Naive thymus-derived CD8-positive, alpha-beta T cell (primary cell): Measurements from ENCODE around the gene ZMIZ1. TPM values are rescaled to one million over a fixed set of nuclear protein-coding genes. Genes with fewer than 3 reads are reported as not detected.

Experiments
- ATAC-seq, 2 donors: fragments of 150-1000 bp; cut with Tn5 transposase in 1 of 2; sonication (Bioruptor Pico), chemical (Tn5 transposase) in 1 of 2; 1 replicate in 1 of 2; 2 replicates in 1 of 2; pipeline ENCODE4 v1.10.0; 2021; ENCODE audit warnings: mild to moderate bottlenecking in 2 of 2, moderate library complexity in 2 of 2
- POLR2A ChIA-PET: fragments of 350-600 bp; sonication (Branson Sonifier 250); formaldehyde crosslinking; loops from one replicate; lab custom pipeline; 2021; ENCODE audit warnings: antibody characterized with exemption; lab: Charles Lee
- DNase-seq, 10 donors: peaks; one replicate each; pipeline versions ENCODE4 v3.0.0 to v3.0.0-alpha.2; 2020 to 2022
- H3K27ac Mint-ChIP-seq, 10 donors: one replicate each; pipeline ENCODE4 v1.8.0; 2020 to 2022; ENCODE audit warnings: mild to moderate bottlenecking in 10 of 10, mixed read lengths in 10 of 10, moderate library complexity in 4 of 10, inconsistent platforms in 1 of 10
- H3K27me3 Mint-ChIP-seq, 5 donors: one replicate each; pipeline ENCODE4 v1.8.0; 2021 to 2022; ENCODE audit warnings: mixed read lengths in 5 of 5
- H3K36me3 Mint-ChIP-seq, 3 donors: one replicate each; pipeline ENCODE4 v1.8.0; 2020 to 2022; ENCODE audit warnings: mixed read lengths in 3 of 3, mild to moderate bottlenecking in 2 of 3, inconsistent platforms in 1 of 3
- H3K4me1 Mint-ChIP-seq, 4 donors: one replicate each; pipeline ENCODE4 v1.8.0; 2021 to 2022; ENCODE audit warnings: mixed read lengths in 4 of 4
- H3K4me3 Mint-ChIP-seq, 10 donors: one replicate each; pipeline ENCODE4 v1.8.0; 2020 to 2022; ENCODE audit warnings: mild to moderate bottlenecking in 10 of 10, mixed read lengths in 10 of 10, moderate library complexity in 6 of 10, inconsistent platforms in 1 of 10
- H3K9me3 Mint-ChIP-seq, 9 donors: one replicate each; pipeline ENCODE4 v1.8.0; 2020 to 2022; ENCODE audit warnings: mixed read lengths in 9 of 9, mild to moderate bottlenecking in 3 of 9, inconsistent platforms in 1 of 9, moderate library complexity in 1 of 9
- polyA plus RNA-seq, 3 donors: library from polyadenylated mRNA; unstranded; fragments of 300-500 nt; fragmentation: Illumina TruSeq; gene quantifications; one replicate each; pipeline ENCODE4 v1.2.3, GENCODE V29; 2021
- total RNA-seq, 8 experiments: library from RNA in 2 of 8; stranded (reverse) in 2 of 8; gene quantifications; one replicate each; pipeline ENCODE4 v1.2.3 and lab custom pipeline; 2021 to 2026

The ZMIZ1 gene
- total and polyA plus RNA-seq, 5 experiments from 2014 or later: 1.4 to 11.6 (median 2.7) TPM

- DNase-seq (no peak), ATAC-seq (no peak)
- Mint-ChIP-seq H3K27me3 (no peaks in the 10 kb centered on the region), H3K36me3 (peaks cover 0 to 2% (median 2%) of the 10 kb centered on the region in 3 donors), H3K4me3 (no peak overlapping the region), H3K4me1 (peaks cover 26 to 49% (median 35%) of the 10 kb centered on the region in 4 donors), H3K9me3 (no peaks in the 10 kb centered on the region), H3K27ac (peak overlapping the region in 1 of 10 donors; percentile 50)
- POLR2A ChIA-PET: no interaction called here
Observed at GRCh38 chr10:79127151-79127961, 58.6 kb downstream of the ZMIZ1 start.

DNA sequence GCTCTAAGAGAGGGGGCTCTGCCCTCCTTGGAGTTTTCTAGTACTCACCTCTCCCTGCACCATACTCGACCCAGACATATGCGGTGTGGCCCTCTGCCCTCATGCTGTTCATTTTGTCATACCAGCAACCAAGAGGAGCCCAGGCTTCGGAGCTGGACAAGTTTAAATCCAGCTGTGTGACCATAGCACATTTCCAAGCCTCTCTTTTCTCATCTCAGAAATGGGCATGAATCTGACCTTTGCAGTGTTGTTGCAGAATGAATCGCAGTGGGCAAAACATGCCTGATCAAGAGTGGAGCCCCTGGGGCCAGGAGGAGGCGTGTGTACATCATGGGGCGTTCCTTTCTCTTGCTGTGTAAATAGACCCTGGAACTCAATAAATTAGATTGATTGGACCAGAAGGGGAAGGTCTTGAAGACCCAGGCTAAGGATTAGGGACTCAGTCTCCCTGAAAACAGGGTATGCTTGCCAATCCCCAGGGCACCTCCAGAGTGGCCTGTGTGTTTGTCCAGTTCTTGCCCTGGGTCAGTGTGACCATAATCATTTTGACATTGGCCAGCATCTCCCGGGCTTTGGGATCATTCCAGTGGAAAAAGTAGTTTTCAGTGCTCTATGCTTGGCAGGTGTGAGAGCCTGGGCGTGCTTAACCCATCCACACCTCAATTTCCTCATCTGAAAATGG lies 59.6 kb downstream of the ZMIZ1 start:
- Mint-ChIP-seq H3K9me3 (no peaks in the 10 kb centered on the region), H3K36me3 (peaks cover 0 to 2% (median 2%) of the 10 kb centered on the region in 3 donors), H3K4me1 (peaks cover 24 to 55% (median 41%) of the 10 kb centered on the region in 4 donors), H3K27ac (peak overlapping the region in 9 of 10 donors; percentile 31 to 77 (median 43)), H3K4me3 (no peak overlapping the region), H3K27me3 (no peaks in the 10 kb centered on the region)
- DNase-seq (no peak), ATAC-seq (no peak)
- POLR2A ChIA-PET: no interaction called here

DNA sequence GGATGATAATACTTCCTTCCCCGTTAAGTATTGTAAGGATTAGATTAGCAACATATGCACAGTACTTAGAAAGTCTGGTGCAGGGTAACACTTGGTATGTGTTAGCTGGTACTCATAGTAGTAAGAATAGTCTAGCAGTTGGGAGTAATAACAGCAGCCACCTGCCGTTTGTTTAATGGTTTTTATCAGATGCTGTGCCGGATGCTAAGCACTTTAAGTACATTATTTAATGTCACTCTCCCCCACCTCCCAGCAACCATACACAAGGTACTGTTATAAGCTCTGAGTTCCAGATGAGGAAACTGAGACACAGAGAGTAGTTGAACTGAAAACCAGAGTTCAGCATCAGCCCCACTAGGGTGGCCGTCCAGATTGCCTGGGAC lies 60.1 kb downstream of the ZMIZ1 start:
- POLR2A ChIA-PET: no interaction called here
- Mint-ChIP-seq H3K27ac (peak overlapping the region in 6 of 10 donors; percentile 22 to 71 (median 49)), H3K9me3 (no peaks in the 10 kb centered on the region), H3K36me3 (peaks cover 0 to 2% (median 2%) of the 10 kb centered on the region in 3 donors), H3K27me3 (no peaks in the 10 kb centered on the region), H3K4me1 (peaks cover 25 to 59% (median 42%) of the 10 kb centered on the region in 4 donors), H3K4me3 (no peak overlapping the region)
- ATAC-seq (no peak), DNase-seq (no peak)

DNA sequence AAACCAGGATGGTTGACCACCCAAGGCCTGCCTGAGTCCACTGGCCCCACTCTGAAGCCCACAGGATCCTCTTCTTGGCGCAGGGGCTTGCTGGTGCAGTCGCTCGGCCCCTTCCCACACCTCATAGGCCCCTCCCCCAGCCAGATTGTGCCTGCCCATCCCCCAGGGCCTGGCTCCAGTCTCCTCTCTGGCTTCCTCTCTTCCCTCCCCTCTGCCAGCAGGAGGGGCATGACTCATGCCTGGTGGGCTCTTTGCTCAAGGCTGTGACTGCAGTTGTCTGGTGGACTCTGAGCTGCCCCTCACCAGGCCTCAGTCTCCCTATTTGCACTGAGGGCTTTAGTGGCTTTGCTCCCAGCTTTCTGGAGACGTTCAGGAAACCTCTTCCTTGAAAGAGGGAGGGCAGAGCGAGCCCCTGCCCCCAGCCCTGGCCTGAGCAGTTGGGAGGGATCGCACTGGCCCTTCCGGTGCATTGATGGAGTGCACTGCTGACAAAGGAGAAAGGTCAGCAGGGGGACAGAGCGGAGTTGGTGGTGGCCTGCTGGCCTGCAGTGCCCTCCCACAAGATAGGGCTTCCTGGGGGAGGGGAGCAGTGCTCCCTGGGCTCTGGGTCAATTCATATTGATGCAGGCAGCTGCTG lies 60.7 kb downstream of the ZMIZ1 start:
- ATAC-seq (no peak), DNase-seq (no peak)
- Mint-ChIP-seq H3K36me3 (peaks cover 0 to 2% (median 2%) of the 10 kb centered on the region in 3 donors), H3K27me3 (no peaks in the 10 kb centered on the region), H3K27ac (peak overlapping the region in 6 of 10 donors; percentile 20 to 71 (median 34)), H3K9me3 (no peaks in the 10 kb centered on the region), H3K4me3 (no peak overlapping the region), H3K4me1 (peaks cover 25 to 62% (median 42%) of the 10 kb centered on the region in 4 donors)
- POLR2A ChIA-PET: no interaction called here

DNA sequence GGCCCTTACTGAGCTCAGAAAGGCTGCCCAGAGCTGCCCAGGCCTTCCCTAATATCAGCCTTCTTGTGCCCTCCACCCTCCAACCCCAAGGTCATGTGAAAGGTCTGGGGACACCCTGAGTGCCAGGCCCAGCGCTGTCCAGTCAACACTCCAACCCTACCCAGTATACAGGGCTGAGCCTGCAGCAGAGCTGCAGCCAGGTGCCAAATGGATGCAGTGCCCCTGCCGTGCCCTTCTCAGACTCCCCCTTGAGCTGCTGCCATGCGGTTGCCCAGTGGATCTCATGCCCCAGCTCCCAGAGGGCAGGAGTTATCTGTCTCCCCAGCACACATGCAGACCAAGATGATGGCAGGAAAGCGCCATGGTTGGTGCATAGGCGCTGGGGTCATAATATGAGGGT lies 61.5 kb downstream of the ZMIZ1 start:
- peaks cover 23 to 58% (median 46%) of the 10 kb centered on the region in 4 donors for H3K4me1 Mint-ChIP-seq
- no peaks in the 10 kb centered on the region for H3K9me3 Mint-ChIP-seq
- no peak for ATAC-seq
- no peak for DNase-seq
- H3K27me3 Mint-ChIP-seq: no peaks in the 10 kb centered on the region
- peaks cover 0 to 2% (median 0%) of the 10 kb centered on the region in 3 donors for H3K36me3 Mint-ChIP-seq
- H3K4me3 Mint-ChIP-seq: no peak overlapping the region
- POLR2A ChIA-PET: no interaction called here
- peak overlapping the region in 6 of 10 donors; percentile 2 to 66 (median 40) for H3K27ac Mint-ChIP-seq

DNA sequence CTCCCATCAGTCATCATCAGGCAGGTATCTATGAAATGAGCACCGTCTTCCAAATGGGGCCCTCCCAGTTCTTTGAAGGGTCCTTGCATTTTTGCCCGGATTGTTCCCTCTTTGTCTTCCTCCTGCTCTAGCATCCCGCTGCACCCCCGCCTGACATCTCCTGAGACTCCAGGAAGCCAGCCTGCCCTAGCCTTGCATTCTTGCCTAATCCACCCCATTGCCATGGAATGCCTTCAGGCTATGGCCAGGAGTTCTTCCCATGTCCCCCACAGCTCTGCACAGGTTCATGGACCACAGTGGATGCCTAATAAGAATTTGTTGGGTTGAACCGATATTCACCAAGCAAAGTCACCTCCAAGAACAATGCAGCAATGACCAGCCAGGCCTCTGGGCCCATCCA lies 62.1 kb downstream of the ZMIZ1 start:
- POLR2A ChIA-PET: no interaction called here
- ATAC-seq (no peak), DNase-seq (no peak)
- Mint-ChIP-seq H3K4me1 (peaks cover 24 to 62% (median 52%) of the 10 kb centered on the region in 4 donors), H3K4me3 (no peak overlapping the region), H3K27ac (peak overlapping the region in 6 of 10 donors; percentile 15 to 71 (median 48)), H3K36me3 (no peaks in the 10 kb centered on the region), H3K27me3 (no peaks in the 10 kb centered on the region), H3K9me3 (no peaks in the 10 kb centered on the region)

DNA sequence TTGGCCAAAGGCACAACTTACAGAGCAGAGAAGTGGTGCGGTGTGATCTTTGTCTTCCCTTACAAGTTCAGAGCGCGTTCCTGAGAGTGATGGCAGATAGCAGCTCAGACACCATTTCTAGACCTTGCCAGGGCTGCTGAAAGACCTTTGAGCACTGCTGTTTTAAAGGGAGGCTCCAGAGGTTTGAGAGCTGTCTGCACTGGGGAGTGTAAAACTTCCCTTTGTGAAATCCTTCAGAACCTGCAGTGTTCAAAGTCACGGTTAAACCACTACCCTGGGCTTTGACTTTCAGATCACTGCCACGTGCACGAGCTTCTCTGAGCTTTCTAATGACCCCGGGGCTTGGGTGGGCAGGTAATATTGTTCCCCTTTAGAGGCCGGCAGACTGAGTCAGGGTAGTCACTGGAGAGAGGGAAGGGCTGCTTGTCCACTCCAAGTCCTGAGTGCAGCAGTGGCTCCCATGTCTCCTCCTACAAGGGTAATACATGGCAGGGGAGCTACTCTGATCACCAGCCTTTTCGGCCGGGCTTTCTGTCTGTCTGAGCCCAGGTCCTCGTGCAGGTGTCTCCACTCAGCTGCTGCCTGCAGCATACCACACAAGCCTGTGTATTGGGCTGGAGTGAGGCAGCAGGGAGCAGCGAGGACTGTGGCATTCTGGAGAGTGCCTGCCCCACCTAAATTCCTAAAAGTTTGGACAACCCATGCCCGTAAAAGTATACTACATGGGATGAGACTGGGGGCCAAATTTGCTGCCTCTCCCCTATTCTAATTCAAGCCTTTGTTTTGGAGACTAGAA lies 63.3 kb downstream of the ZMIZ1 start:
- Mint-ChIP-seq H3K4me3 (no peak overlapping the region), H3K27ac (peak overlapping the region in 9 of 10 donors; percentile 19 to 85 (median 64)), H3K9me3 (no peaks in the 10 kb centered on the region), H3K4me1 (peaks cover 29 to 74% (median 60%) of the 10 kb centered on the region in 4 donors), H3K36me3 (no peaks in the 10 kb centered on the region), H3K27me3 (no peaks in the 10 kb centered on the region)
- POLR2A ChIA-PET: no interaction called here
- ATAC-seq (no peak), DNase-seq (no peak)

GRCh38 chr10:79132681-79133381 lies 64.1 kb downstream of the ZMIZ1 start:
- no peaks in the 10 kb centered on the region for H3K36me3 Mint-ChIP-seq
- peak overlapping the region in 7 of 10 donors; percentile 23 to 84 (median 51) for H3K27ac Mint-ChIP-seq
- DNase-seq (no peak), ATAC-seq (no peak)
- H3K27me3 Mint-ChIP-seq: no peaks in the 10 kb centered on the region
- no peaks in the 10 kb centered on the region for H3K9me3 Mint-ChIP-seq
- H3K4me3 Mint-ChIP-seq: peak overlapping the region in 1 of 10 donors; percentile 12
- H3K4me1 Mint-ChIP-seq: peaks cover 32 to 82% (median 65%) of the 10 kb centered on the region in 4 donors
- POLR2A ChIA-PET: no interaction called here

GRCh38 chr10:79133416-79133815 lies 64.7 kb downstream of the ZMIZ1 start:
- ATAC-seq (no peak), DNase-seq (no peak)
- Mint-ChIP-seq H3K27me3 (no peaks in the 10 kb centered on the region), H3K9me3 (no peaks in the 10 kb centered on the region), H3K4me3 (no peak overlapping the region), H3K4me1 (peaks cover 35 to 84% (median 68%) of the 10 kb centered on the region in 4 donors), H3K36me3 (no peaks in the 10 kb centered on the region), H3K27ac (peak overlapping the region in 6 of 10 donors; percentile 23 to 68 (median 43))
- POLR2A ChIA-PET: no interaction called here

DNA sequence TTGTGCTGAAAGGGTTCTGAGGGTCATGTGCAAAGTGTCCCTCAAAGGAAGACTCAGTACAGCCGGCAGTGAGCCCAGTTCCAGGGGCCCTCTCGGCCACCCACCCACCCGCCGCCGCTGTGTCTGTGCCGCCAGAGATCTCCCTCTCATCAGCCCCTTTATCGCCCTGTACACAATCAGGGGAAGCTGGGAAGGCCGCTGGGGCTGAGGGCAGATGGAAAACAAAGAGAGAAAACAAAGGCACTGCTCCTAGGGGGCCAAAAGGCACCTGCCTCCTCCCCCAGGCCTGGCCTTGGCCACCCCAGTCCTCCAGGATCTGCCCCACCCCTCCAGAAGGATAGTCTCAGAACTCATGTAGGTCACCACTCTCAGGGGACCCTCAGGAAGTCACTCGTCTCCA lies 67.0 kb downstream of the ZMIZ1 start:
- POLR2A ChIA-PET: no interaction called here
- peak overlapping the region; percentile 81 to 96 (median 90) for H3K27ac Mint-ChIP-seq
- H3K27me3 Mint-ChIP-seq: no peaks in the 10 kb centered on the region
- H3K4me1 Mint-ChIP-seq: peaks cover 40 to 83% (median 75%) of the 10 kb centered on the region in 4 donors
- DNase-seq (no peak), ATAC-seq (peak in 1 of 2 donors; percentile 4)
- H3K9me3 Mint-ChIP-seq: no peaks in the 10 kb centered on the region
- peak overlapping the region in 2 of 10 donors; percentile 58 to 72 for H3K4me3 Mint-ChIP-seq
- H3K36me3 Mint-ChIP-seq: peaks cover 0 to 4% (median 0%) of the 10 kb centered on the region in 3 donors

DNA sequence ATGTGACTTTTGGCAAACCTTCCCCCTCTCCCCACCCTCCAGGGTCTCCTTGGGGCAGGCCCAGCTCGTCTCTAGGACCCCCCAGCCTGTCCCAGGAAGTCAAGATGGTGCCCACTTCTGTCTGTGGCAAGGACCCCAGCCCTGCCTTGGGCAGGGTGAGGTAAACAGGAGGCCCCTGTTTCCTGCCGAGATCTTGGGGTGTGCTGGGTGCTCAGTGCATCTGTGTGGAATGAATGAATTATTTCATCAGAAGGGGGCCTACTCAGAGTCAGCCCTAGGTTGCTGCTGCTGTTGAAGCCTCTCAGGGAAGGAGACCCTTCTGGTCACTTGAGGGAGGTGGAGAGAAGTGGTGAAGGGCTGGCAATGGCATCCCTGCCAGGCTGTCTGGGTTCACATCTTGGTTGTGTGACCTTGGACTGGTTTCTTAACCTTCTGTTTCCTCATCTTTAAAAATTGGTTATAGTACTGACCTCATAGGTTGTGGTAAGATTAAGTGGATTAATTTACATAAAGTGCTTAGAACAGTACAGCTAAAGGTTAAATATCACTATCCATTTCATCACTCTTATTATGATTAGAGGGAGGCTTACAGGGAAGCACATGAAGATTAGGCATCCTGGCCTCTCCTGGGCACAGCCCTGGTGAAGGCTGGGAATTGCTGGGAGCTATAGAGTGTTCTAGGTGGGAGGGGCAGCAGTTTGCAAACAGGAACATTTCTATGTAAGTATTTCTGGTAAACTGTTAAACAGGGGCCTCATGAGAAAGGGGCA lies 67.7 kb downstream of the ZMIZ1 start:
- POLR2A ChIA-PET: interaction anchor here (1.6 to 2.2 kb wide), 2 partner anchors 9 to 12 kb away, joined by 5 to 13 read pairs; no protein-coding TSS in a partner anchor
- Mint-ChIP-seq H3K36me3 (peaks cover 0 to 6% (median 0%) of the 10 kb centered on the region in 3 donors), H3K27ac (peak overlapping the region; percentile 81 to 96 (median 90)), H3K9me3 (no peaks in the 10 kb centered on the region), H3K4me3 (peak overlapping the region in 9 of 10 donors; percentile 25 to 81 (median 72)), H3K4me1 (peaks cover 37 to 83% (median 76%) of the 10 kb centered on the region in 4 donors), H3K27me3 (no peaks in the 10 kb centered on the region)
- DNase-seq (no peak), ATAC-seq (peak; percentile 40 to 49)
